ENCODE results near the gene ZNF140.
A peak's percentile ranks its signal among the peaks of the same experiment; 100 is the strongest.

The ZNF140 gene

GRCh38 chr12:133083345-133083744, 2.6 kb downstream of the ZNF140 start:
- no peak for DNase-seq (ENCODE audit: low read depth, low spot score)
- in situ Hi-C loops (cut with HindIII; ENCODE audit: low sequenced_read_pairs), result no loop called here
- no peak overlapping the region for H3K4me3 ChIP-seq (ENCODE audit: low read depth, low read length)
- TF ChIP-seq CTCF (IDR thresholded peaks at IDR 0.05; ENCODE audit: low read depth, low read length), result no peak

GRCh38 chr12:133105620-133106019, 24.9 kb downstream of the ZNF140 start:
- TF ChIP-seq CTCF (IDR thresholded peaks at IDR 0.05; ENCODE audit: low read depth, low read length), result no peak
- DNase-seq (ENCODE audit: low read depth, low spot score), result peak; percentile 24
- H3K4me3 ChIP-seq (ENCODE audit: low read depth, low read length), result no peak overlapping the region
- in situ Hi-C loops (cut with HindIII; ENCODE audit: low sequenced_read_pairs), result no loop called here

GRCh38 chr12:133106253-133106652, 25.5 kb downstream of the ZNF140 start:
- no peak overlapping the region for H3K4me3 ChIP-seq (ENCODE audit: low read depth, low read length)
- no peak for TF ChIP-seq CTCF (IDR thresholded peaks at IDR 0.05; ENCODE audit: low read depth, low read length)
- DNase-seq (ENCODE audit: low read depth, low spot score), result peak; percentile 29
- in situ Hi-C loops (cut with HindIII; ENCODE audit: low sequenced_read_pairs), result no loop called here

GRCh38 chr12:133107121-133107520, 26.4 kb downstream of the ZNF140 start:
- no peak for TF ChIP-seq CTCF (IDR thresholded peaks at IDR 0.05; ENCODE audit: low read depth, low read length)
- in situ Hi-C loops (cut with HindIII; ENCODE audit: low sequenced_read_pairs), result no loop called here
- no peak for DNase-seq (ENCODE audit: low read depth, low spot score)
- no peak overlapping the region for H3K4me3 ChIP-seq (ENCODE audit: low read depth, low read length)

- no peak overlapping the region for H3K4me3 ChIP-seq (ENCODE audit: low read depth, low read length)
- DNase-seq (ENCODE audit: low read depth, low spot score), result no peak
- in situ Hi-C loops (cut with HindIII; ENCODE audit: low sequenced_read_pairs), result no loop called here
These were observed 27.4 kb downstream of the ZNF140 start for GRCh38 chr12:133108150-133108549.

GRCh38 chr12:133120385-133121191, 39.9 kb downstream of the ZNF140 start:
- in situ Hi-C loops (cut with HindIII; ENCODE audit: low sequenced_read_pairs), result no loop called here
- TF ChIP-seq CTCF (IDR thresholded peaks at IDR 0.05; ENCODE audit: low read depth, low read length), result no peak
- H3K4me3 ChIP-seq (ENCODE audit: low read depth, low read length), result no peak overlapping the region
- DNase-seq (ENCODE audit: low read depth, low spot score), result peak; percentile 16

More at GRCh38 chr12:133108150-133108549, 27.4 kb downstream of the ZNF140 start:
- no peak for TF ChIP-seq CTCF (IDR thresholded peaks at IDR 0.05; ENCODE audit: low read depth, low read length)

All from astrocyte of the spinal cord (primary cell).